Smooth muscle cell (in vitro differentiated cells): Measurements from ENCODE around the gene GPR68. TPM values are rescaled to one million over a fixed set of nuclear protein-coding genes. Genes with fewer than 3 reads are reported as not detected.

Experiments used
- DNase-seq: peaks from one replicate; lab custom pipeline; 2025; ENCODE audit not compliant: unreplicated experiment; lab: John Stamatoyannopoulos, UW
- H2AFZ ChIP-seq: fragments of 200-600 bp; sonication (generic); 2 replicates; pipeline ENCODE4 v1.6.0; 2016; ENCODE audit warnings: antibody characterized with exemption, low read depth, mild to moderate bottlenecking
- H3F3A ChIP-seq: fragments of 200-600 bp; sonication (generic); 2 replicates; pipeline ENCODE4 v1.6.0; 2017; ENCODE audit warnings: antibody characterized with exemption, low read depth
- H3K27ac ChIP-seq: fragments of 200-600 bp; sonication (generic); 2 replicates; pipeline ENCODE4 v1.5.1; 2016; ENCODE audit warnings: low read depth, mild to moderate bottlenecking
- H3K27me3 ChIP-seq: fragments of 200-600 bp; sonication (generic); 2 replicates; pipeline ENCODE4 v1.6.1; 2016; ENCODE audit warnings: low read depth, mild to moderate bottlenecking
- H3K36me3 ChIP-seq: fragments of 200-600 bp; sonication (generic); 2 replicates; pipeline ENCODE4 v1.5.1; 2016; ENCODE audit warnings: low read depth
- H3K4me1 ChIP-seq: fragments of 200-600 bp; sonication (generic); 2 replicates; pipeline ENCODE4 v1.5.1; 2016; ENCODE audit warnings: low read depth
- H3K4me2 ChIP-seq: fragments of 200-600 bp; sonication (generic); 2 replicates; pipeline ENCODE4 v1.6.0; 2016; ENCODE audit warnings: mild to moderate bottlenecking
- H3K4me3 ChIP-seq: fragments of 200-600 bp; sonication (generic); 2 replicates; pipeline ENCODE4 v1.5.1; 2016; ENCODE audit warnings: mild to moderate bottlenecking
- H3K79me2 ChIP-seq: fragments of 200-600 bp; sonication (generic); 2 replicates; pipeline ENCODE4 v1.6.0; 2016; ENCODE audit warnings: low read depth, mild to moderate bottlenecking
- H3K9ac ChIP-seq: fragments of 200-600 bp; sonication (generic); 2 replicates; pipeline ENCODE4 v1.6.0; 2016; ENCODE audit warnings: low read depth
- H3K9me3 ChIP-seq: fragments of 200-600 bp; sonication (generic); replicated peaks from 2 replicates; pipeline ENCODE4 v1.5.1; 2016; ENCODE audit warnings: low read depth
- H4K20me1 ChIP-seq: fragments of 200-600 bp; sonication (generic); 2 replicates; pipeline ENCODE4 v1.6.0; 2016; ENCODE audit warnings: low read depth
- CTCF ChIP-seq: fragments of 200-600 bp; sonication (generic); IDR thresholded peaks from 2 replicates; pipeline ENCODE4 v1.5.1; 2017; ENCODE audit warnings: borderline replicate concordance, mild to moderate bottlenecking, antibody characterized with exemption; ENCODE audit not compliant: insufficient read depth, poor library complexity, severe bottlenecking
- WGBS: methylation state at CpG from one replicate; pipeline ENCODE4 v1.1.7; 2016; ENCODE audit warnings: low lambda C conversion rate; 5-methylcytosine and 5-hydroxymethylcytosine counted together
- polyA plus RNA-seq: library from polyadenylated mRNA; unstranded; fragments of >200 nt; fragmentation: Nextera tagmentation; extraction: Ambion mirVana; gene quantifications from 2 replicates; pipeline ENCODE4 v1.2.1, GENCODE V29; 2016
- total RNA-seq: library from RNA; depleted of rRNA; stranded (reverse); fragments of >200 nt; gene quantifications from 2 replicates; pipeline ENCODE4 v1.2.3, GENCODE V29; 2014

Gene GPR68
- total and polyA plus RNA-seq, 2 experiments from 2014 or later, result 3.2 to 4.4 TPM

DNA sequence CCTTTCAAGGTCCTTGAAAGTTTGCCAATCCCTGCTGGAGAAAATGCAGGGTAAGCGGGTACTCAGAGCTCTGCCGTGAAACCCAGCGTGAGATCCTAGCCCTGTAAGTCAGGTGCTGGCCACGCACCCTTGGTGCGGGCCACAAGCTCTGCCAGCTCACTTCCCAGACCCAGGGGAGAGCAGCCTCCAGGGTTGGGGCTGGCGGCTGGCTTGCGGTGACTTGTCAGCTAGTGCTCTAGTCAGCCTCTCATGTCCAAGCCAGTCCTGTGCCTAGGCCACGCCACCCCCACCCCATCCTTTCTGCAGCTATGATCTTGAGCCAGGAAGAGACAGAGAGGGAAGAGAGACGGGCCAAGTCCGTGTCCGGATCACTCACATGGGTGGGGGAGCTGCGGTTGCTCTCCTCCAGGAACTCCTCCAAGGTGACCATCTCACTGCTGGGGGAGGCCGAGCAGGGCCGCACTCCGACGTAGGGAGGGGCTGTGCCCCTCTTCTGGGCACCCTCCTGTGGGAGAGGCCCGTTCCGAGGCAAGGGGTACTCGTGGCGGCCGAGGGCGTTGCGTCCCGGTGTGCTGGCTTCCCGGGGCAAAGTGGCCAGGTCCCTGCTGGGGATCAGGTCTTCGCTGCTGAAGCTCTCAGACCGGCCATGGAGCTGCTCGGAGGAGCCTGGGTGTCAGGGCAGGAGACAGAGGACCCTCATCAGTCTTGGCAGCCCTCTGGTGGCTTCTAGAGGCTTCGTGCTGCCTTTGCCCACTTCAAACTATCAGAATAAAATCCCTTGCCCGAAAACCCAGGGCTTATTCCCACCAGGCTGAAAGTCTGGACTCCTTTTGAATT lies 33.3 kb upstream of the GPR68 start:
- Histone ChIP-seq H2AFZ (no peak overlapping the region), H3K9ac (no peak overlapping the region), H3K36me3 (no peaks in the 10 kb centered on the region), H3F3A (no peaks in the 10 kb centered on the region), H4K20me1 (no peaks in the 10 kb centered on the region), H3K27ac (no peak overlapping the region), H3K4me1 (no peaks in the 10 kb centered on the region), H3K79me2 (no peaks in the 10 kb centered on the region), H3K4me3 (no peak overlapping the region), H3K9me3 (no peaks in the 10 kb centered on the region), H3K4me2 (no peak overlapping the region), H3K27me3 (no peaks in the 10 kb centered on the region)
- 94% methylated on average over 30 of the region's 30 CpGs for WGBS
- TF ChIP-seq CTCF, result no peak
- DNase-seq, result no peak

GRCh38 chr14:91274796-91275195 lies 30.3 kb upstream of the GPR68 start:
- no peaks in the 10 kb centered on the region for H3F3A ChIP-seq
- no peak for TF ChIP-seq CTCF

GRCh38 chr14:91273885-91274273 lies 29.4 kb upstream of the GPR68 start:
- Histone ChIP-seq H3K36me3 (no peaks in the 10 kb centered on the region), H3K27me3 (no peaks in the 10 kb centered on the region), H3K4me3 (no peak overlapping the region), H4K20me1 (no peaks in the 10 kb centered on the region), H3K27ac (no peak overlapping the region), H3K79me2 (no peaks in the 10 kb centered on the region), H3K4me2 (no peak overlapping the region), H3K4me1 (no peaks in the 10 kb centered on the region), H3F3A (no peaks in the 10 kb centered on the region), H3K9me3 (no peaks in the 10 kb centered on the region), H2AFZ (no peak overlapping the region), H3K9ac (no peak overlapping the region)
- 95% methylated on average over 13 of the region's 13 CpGs for WGBS
- TF ChIP-seq CTCF, result no peak
- no peak for DNase-seq

More at GRCh38 chr14:91274796-91275195, 30.3 kb upstream of the GPR68 start:
- no peaks in the 10 kb centered on the region for H3K79me2 ChIP-seq
- no peak for DNase-seq
- no peaks in the 10 kb centered on the region for H3K9me3 ChIP-seq
- H3K9ac ChIP-seq, result no peak overlapping the region
- no peaks in the 10 kb centered on the region for H3K27me3 ChIP-seq
- no peak overlapping the region for H3K4me3 ChIP-seq
- no peaks in the 10 kb centered on the region for H3K36me3 ChIP-seq
- no peaks in the 10 kb centered on the region for H4K20me1 ChIP-seq
- H3K27ac ChIP-seq, result no peak overlapping the region
- WGBS, result 97% methylated on average over 9 of the region's 9 CpGs
- H3K4me1 ChIP-seq, result no peaks in the 10 kb centered on the region
- no peak overlapping the region for H2AFZ ChIP-seq
- H3K4me2 ChIP-seq, result no peak overlapping the region
